Renal pelvis (tissue), 4 donors: Measurements from ENCODE around the gene RAB10. TPM values are rescaled to one million over a fixed set of nuclear protein-coding genes. Genes with fewer than 3 reads are reported as not detected.
A peak's percentile ranks its signal among the peaks of the same experiment; 100 is the strongest.
"Not testable (repeated sequence)": the region's sequence is repeated elsewhere in the genome, so short reads cannot be mapped to it uniquely, and the experiment has no call there.

Source experiments
- DNase-seq: peaks from one replicate; pipeline ENCODE4 v3.0.0-alpha.2; 2013
- polyA plus RNA-seq, 3 donors: library from polyadenylated mRNA; unstranded; fragments of 120-200 nt; gene quantifications; one replicate each; pipeline ENCODE4 v1.2.1, GENCODE V29; 2013; ENCODE audit not compliant: insufficient read length in 3 of 3

RAB10 gene
- polyA plus RNA-seq, 3 donors = 110 to 146 (median 141) TPM

- DNase-seq = no peak
Observed at GRCh38 chr2:26049641-26050040, 15.8 kb downstream of the RAB10 start.

GRCh38 chr2:26052740-26053139 is 18.9 kb downstream of the RAB10 start:
- DNase-seq = no peak

- no peak for DNase-seq
Observed at GRCh38 chr2:26054598-26055348, 20.9 kb downstream of the RAB10 start.

DNA sequence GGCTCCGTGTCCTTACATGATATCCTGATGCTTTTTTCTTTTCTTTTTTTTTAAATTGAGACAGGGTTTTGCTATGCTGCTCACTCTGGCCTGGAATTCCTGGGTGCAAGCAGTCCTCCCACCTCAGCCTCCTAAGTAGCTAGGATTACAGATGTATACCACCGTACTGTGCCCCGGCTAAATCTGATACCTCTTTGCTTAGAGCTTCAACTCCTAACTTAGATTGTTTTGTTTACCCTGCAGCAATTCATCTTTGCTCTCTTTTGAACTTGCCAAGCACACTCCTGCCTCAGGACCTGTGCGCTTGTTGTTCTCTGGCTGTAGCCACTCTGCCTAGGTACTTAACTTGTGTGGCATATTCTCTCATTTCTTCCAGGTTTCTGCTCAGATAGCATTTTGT is 24.5 kb downstream of the RAB10 start:
- DNase-seq = peak; percentile 43

DNA sequence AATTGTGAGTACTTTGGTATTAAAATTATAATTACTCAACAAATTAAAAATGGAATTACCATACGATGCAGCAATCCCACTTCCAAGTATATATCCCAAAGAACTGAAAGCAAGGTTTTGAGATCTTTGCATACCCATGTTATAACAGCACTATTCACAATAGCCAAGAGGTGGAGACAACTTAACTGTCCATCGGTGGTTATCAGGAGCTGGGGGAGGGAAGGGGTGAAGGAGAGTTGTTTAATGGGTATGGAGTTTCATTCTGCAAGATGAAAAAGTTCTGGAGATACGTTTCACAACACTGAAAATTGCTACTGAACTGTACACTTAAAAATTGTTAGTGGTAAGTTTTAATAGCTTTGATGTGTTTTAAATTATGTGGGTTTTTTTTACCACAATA is 25.7 kb downstream of the RAB10 start:
- no peak for DNase-seq

- DNase-seq = no peak
Observed at GRCh38 chr2:26061539-26061938, 27.7 kb downstream of the RAB10 start.

DNA sequence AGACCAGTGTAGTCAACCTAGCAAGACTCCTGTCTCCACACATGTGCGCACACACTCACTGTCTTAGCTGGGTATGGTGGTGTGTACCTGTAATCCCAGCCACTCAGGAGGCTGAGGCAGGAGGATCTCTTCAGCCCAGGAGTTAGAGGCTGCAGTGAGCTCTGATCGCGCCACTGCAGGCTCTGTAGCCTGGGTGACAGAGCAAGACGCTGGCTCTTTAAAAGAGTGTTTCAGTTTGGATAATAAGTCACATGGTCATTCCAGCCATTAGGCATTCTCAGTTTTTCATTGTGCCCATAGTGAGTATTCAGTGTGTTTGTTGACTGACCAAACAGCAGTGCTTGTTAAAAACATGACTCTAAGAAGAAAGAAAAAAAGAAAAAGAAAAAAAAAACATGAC is 31.0 kb downstream of the RAB10 start:
- DNase-seq = no peak

- no peak for DNase-seq
Observed at GRCh38 chr2:26067186-26067974, 33.5 kb downstream of the RAB10 start.

DNA sequence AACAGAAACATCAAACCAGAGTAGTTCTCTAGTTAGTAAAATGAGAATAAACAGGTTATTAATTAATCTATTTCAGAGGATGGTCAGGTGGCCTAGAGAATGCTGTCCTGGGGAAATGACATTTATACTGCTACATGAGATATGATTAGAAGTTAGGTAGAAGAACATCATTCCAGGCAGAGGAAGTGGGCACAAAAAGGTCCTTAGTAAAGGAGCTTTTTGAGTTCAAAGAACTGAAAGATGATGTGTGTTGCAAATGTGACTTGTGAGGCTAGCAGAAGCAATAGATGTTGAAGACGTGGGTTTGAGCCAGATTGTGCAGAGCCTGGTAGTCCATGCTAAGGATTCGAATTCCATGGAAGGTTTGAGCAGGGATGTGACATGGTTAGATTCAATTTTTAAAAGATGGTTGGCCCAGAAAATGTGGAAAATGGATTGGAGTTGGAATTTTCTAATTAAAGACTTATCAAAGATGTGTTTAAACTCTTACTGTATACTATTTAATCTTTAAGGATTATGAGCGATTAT is 34.2 kb downstream of the RAB10 start:
- DNase-seq = no peak

- no peak for DNase-seq
Observed at GRCh38 chr2:26068602-26069298, 34.9 kb downstream of the RAB10 start.

GRCh38 chr2:26070730-26071129 is 36.8 kb downstream of the RAB10 start:
- no peak for DNase-seq

GRCh38 chr2:26072925-26073768 is 39.3 kb downstream of the RAB10 start:
- DNase-seq = no peak

- DNase-seq = no peak
Observed at GRCh38 chr2:26073830-26074229, 39.9 kb downstream of the RAB10 start.

GRCh38 chr2:26074676-26075075 is 40.8 kb downstream of the RAB10 start:
- DNase-seq = peak; percentile 14

- no peak for DNase-seq
Observed at GRCh38 chr2:26075173-26075572, 41.3 kb downstream of the RAB10 start.

GRCh38 chr2:26076001-26076587 is 42.2 kb downstream of the RAB10 start:
- DNase-seq = no peak

- no peak for DNase-seq
Observed at GRCh38 chr2:26077291-26077690, 43.4 kb downstream of the RAB10 start.

DNA sequence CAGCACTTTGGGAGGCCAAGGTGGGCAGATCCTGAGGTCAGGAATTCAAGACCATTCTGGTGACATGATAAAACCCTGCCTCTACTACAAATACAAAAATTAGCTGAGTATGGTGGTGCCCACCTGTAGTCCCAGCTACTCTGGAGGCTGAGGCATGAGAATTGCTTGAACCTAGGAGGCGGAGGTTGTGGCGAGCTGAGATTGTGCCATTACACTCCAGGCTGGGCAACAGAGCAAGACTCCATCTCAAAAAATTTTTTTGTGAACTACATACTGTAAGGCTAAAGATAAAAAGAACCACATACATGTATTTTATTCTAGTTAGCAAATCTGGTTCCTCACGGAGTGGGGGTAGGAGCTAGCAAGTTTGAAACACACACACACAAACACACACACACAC is 45.1 kb downstream of the RAB10 start:
- DNase-seq = no peak

DNA sequence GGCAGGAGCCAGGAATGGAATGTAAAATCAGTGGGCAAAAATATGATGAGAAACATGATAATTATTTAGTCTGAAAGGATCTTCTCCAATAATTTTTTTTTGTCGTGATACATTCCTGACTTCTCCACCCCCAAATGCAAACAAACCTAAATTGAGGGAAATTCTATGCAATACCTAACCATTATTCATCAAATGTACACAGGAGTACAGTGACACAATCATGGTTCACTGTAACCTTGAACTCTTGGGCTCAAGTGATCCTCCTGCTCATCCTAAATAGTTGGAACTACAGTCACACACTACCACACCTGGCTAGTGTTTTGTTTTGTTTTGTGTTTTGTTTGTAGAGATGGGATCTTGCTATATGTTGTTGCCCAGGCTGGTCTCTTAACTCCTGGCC is 46.5 kb downstream of the RAB10 start:
- DNase-seq = no peak

- not testable (repeated sequence) for DNase-seq
Observed at GRCh38 chr2:26080925-26081324, 47.0 kb downstream of the RAB10 start.

- DNase-seq = no peak
Observed at GRCh38 chr2:26081556-26081955, 47.7 kb downstream of the RAB10 start.
